ENCODE data around the gene SIGLEC1. TPM values are rescaled to one million over a fixed set of nuclear protein-coding genes. Genes with fewer than 3 reads are reported as not detected.

The SIGLEC1 gene
- total RNA-seq, 1 experiment from 2014 or later, result 0.17 TPM

- POLR2A ChIA-PET, result no interaction called here
- no peaks in the 10 kb centered on the region for H3K36me3 ChIP-seq (ENCODE audit: control insufficient read depth in 1 of 2, insufficient read depth in 2 of 2, low read length in 2 of 2)
- no peaks in the 10 kb centered on the region for H3K79me2 ChIP-seq (ENCODE audit: insufficient read depth, low read length)
- peaks cover 9 to 18% of the 10 kb centered on the region in 2 experiments for H3K4me1 ChIP-seq (ENCODE audit: control insufficient read depth in 1 of 2, insufficient read depth in 2 of 2, low read length in 2 of 2)
- H3K4me2 ChIP-seq (ENCODE audit: low read length), result no peak overlapping the region
- H3K9me2 ChIP-seq (ENCODE audit: insufficient read depth), result no peaks in the 10 kb centered on the region
- H3K9ac ChIP-seq (ENCODE audit: low read length), result no peak overlapping the region
- no peak overlapping the region for H3K4me3 ChIP-seq (replicated peaks in 1 of 2; ENCODE audit: low read depth in 1 of 2, low read length in 2 of 2)
- no peak for TF ChIP-seq MAX (IDR thresholded peaks at IDR 0.05)
- TF ChIP-seq YY1 (IDR thresholded peaks at IDR 0.05; ENCODE audit: extremely low read depth, insufficient replicate concordance, low read depth, low read length), result no peak
- TF ChIP-seq ZBTB33 (IDR thresholded peaks at IDR 0.05; ENCODE audit: extremely low read depth, insufficient replicate concordance, low read length), result no peak
- no peak for TF ChIP-seq ZNF274 (IDR thresholded peaks at IDR 0.05; ENCODE audit: low read depth, low read length)
- no peak for TF ChIP-seq JUND (IDR thresholded peaks at IDR 0.05)
- no peak for TF ChIP-seq SP1 (IDR thresholded peaks at IDR 0.05; ENCODE audit: low read depth)
- TF ChIP-seq ELF1 (IDR thresholded peaks at IDR 0.05; ENCODE audit: borderline replicate concordance, low read depth), result no peak
- TF ChIP-seq SIN3A (IDR thresholded peaks at IDR 0.05; ENCODE audit: low read depth), result no peak
- no peak for TF ChIP-seq CTCF (IDR thresholded peaks at IDR 0.05 in 2 of 3, conservative IDR thresholded peaks at IDR 0.05 in 1 of 3; ENCODE audit: borderline replicate concordance in 1 of 3, insufficient read depth in 1 of 3, low read depth in 2 of 3, low read length in 2 of 3)
- no peak for TF ChIP-seq TCF7L2 (IDR thresholded peaks at IDR 0.05; ENCODE audit: borderline replicate concordance, extremely low read depth, insufficient read depth, insufficient read length)
- TF ChIP-seq CBX3 (IDR thresholded peaks at IDR 0.05; ENCODE audit: low read depth), result no peak
- TF ChIP-seq ZFX (IDR thresholded peaks at IDR 0.05), result no peak
- TF ChIP-seq EZH2phosphoT487 (IDR thresholded peaks at IDR 0.05; ENCODE audit: borderline replicate concordance), result no peak
- CTCF ChIA-PET, result interaction anchor here (0.9 to 1.3 kb wide), 3 partner anchors 11 to 39 kb away, joined by 3 to 4 read pairs (median 4); partner anchors contain the start of gene SPEF1
- no peaks in the 10 kb centered on the region for H3K27me3 ChIP-seq (ENCODE audit: insufficient read depth, low read length)
- intact Hi-C loops (cut with micrococcal nuclease), result no loop called here
- H3K9me3 ChIP-seq (ENCODE audit: control insufficient read depth in 1 of 2, insufficient read depth in 1 of 2, low read depth in 1 of 2, low read length in 2 of 2), result no peaks in the 10 kb centered on the region
- no TSS peak for BruUV-seq (replicated peaks)
- DNase-seq (ENCODE audit: low read depth, low spot score) (no peak), ATAC-seq (no peak)
- no peak overlapping the region for H2AFZ ChIP-seq (ENCODE audit: low read depth, low read length, poor library complexity, severe bottlenecking)
- RAD21 ChIA-PET (ENCODE audit: low non-redundant PET in 1 of 2, low total read pairs in 2 of 2, uncharacterized antibody in 2 of 2, unreplicated experiment in 2 of 2), result no interaction called here
- H3K27ac ChIP-seq (ENCODE audit: low read depth, low read length), result no peak overlapping the region
- H4K20me1 ChIP-seq (ENCODE audit: insufficient read depth), result no peaks in the 10 kb centered on the region
Observed at GRCh38 chr20:3741836-3742458, 29.5 kb upstream of the SIGLEC1 start.
